Medulla oblongata (tissue), 1 donor: ENCODE data around the gene ERBIN.
"Not testable (repeated sequence)": the region's sequence is repeated elsewhere in the genome, so short reads cannot be mapped to it uniquely, and the experiment has no call there.

Experiments used
- DNase-seq: peaks from one replicate; pipeline ENCODE4 v3.0.0-alpha.2; 2015; ENCODE audit errors: extremely low spot score

Gene ERBIN

DNA sequence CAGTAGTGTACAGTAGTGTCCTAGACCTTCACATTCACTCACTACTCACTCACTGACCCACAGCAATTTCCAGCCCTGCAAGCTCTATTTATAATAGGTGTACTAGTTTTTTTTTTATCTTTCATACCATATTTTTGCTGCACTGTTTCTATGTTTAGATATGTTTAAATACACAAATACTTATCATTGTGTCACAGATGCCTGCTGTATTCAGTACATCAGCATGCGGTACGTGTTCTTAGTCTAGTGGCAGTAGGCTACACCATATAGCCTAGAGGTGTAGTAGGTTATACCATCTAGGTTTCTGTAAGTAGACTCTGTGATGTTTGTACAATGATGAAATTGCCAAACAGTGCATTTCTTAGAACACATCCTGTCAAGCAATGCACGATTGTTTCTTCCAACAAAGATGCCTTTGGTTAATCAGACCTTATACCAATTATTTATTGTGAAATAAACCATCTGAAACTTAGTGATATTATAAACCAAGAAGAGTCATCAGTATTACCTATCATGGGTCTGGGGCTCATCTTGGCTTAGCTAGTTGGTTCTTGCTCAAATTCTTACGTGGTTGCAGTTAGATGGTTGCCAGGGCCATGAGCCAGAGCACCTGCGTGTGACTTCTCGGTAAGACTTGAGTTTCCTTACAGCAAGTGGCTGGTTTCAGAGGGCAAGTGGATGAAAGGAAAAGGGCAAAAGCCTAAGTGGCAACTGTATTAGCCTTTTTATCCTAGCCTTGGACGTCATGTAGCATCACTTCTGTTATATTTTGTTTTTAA is 41.1 kb downstream of the ERBIN start:
- DNase-seq: no peak

DNA sequence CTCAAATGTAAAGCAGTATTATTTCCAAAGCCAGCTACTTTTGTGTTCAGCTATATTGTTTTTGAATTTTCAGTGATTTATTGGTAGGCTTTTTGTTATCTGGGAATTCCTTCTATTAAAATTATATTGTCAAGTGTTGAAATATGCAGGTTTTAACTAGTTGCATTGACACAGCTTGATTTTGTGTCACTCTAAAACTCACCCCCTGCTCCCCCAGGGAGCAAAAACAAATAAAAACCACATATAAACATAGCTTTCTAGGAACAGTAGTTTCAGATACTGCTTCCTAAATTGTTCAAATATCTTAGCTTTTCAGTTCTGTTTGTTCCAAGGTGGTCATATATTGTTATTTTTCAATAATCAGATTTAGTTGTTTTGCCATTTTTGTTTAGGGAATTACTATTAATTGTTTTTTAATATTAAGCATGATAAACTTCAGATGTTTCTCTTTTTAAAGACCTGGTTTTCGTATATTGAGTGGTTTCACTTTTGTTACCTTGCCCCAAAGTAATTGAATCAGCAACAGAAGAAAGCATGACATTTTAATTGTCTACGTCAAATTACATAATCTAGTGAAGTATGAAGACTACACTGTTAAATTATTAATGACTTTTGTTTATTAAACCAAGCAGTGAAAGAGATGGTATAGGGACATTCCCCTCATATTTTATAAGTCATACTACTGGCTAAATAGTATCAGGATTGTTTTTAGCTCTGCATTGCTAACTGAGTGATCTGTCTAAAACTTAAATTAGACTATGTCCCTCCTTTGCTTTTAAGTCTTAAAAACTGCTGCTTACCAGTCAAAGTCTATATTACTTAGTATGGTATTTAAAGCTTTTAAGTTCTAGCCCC is 43.4 kb downstream of the ERBIN start:
- DNase-seq: no peak

DNA sequence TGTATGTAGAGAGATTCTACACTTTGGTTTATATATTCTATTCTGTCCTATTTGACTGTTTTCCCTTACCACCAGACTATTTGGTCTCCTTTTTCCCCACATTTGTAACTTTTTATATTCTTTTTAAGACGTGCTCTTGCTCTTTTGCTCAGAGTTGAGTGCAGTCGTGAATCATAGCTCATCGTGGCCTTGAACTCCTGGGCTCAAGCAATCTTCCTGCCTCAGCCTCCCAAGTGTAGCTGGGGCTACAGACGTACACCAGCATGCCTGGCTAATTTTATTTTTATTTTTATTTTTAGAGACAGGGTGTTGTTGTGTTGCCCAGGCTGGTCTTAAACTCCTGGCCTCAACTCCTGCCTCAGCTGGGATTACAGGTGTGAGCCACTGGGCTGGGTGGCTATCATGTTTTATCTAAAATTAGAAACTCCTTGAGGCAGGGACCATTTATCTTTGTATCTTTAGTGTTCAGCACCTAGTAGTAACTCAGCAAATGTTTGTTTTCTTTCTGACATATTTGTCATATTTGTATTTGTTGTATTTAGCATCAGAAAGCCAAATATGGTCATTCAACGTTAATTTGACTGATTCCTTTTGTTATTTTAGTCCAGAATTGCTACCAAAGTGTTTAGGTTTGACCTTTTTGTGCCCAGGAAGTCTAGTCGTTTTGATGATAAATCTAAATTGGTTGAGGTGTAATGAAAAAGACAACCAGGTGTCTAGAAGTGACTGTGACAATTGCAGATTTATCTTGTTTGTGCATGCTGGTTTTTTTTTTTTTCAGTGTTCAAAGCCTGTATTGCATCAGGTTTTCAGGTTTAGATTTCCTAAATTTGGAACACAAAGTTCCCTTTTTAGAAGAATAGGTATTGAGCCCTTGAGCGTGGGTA is 44.3 kb downstream of the ERBIN start:
- DNase-seq: no peak

DNA sequence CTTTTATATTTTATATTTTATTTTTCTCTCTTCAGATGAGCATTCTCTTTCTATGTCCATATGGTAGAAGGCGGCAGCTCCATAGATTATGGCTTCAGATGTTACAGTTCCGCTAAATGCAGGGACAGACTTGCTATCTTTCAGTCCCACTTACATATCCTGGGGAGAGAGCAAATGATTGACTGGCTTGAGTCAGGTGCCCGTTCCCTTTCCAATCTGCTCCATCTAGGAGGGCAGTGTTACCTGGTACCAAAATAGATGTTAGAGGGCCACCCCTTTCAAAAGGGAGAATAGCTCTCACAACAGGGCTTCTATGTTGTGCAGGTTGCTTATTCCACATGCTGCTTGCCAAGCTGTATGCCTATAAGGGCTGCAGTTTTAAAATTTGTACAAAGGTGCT is 45.3 kb downstream of the ERBIN start:
- no peak for DNase-seq

DNA sequence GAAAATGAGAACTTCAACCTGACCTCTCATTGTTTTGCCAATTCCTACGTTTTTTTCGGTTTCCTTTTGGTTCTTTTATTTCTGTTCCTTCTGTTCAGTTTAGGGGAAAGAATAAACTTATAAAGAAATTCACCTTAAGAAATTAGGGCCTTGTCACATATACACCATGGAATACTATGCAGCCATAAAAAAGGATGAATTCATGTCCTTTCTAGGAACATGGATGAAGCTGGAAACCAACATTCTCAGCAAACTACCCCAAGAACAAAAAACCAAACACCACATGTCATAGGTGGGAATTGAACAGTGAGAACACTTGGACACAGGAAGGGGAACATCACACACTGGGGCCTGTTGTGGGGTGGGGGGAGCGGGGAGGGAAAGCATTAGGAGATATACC is 46.5 kb downstream of the ERBIN start:
- not testable (repeated sequence) for DNase-seq

DNA sequence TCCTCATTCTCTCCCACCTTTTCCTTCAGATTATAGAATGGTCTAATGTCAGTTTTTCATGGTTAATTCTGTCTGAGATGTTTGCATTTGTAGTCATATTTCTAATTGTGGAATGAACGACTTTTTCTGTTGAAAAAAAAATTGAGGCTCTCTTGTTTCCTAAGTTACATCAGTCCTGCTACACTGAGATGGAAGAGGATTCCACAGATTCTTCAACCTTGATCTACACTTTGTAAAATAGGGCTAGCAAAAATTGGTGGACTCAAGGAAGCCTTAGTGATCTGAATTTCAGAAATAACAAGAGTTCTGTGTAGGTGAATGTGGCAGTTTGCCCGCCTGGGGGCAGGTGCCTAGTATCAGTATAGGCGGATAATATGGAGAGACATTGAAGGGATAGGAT is 51.9 kb downstream of the ERBIN start:
- no peak for DNase-seq

DNA sequence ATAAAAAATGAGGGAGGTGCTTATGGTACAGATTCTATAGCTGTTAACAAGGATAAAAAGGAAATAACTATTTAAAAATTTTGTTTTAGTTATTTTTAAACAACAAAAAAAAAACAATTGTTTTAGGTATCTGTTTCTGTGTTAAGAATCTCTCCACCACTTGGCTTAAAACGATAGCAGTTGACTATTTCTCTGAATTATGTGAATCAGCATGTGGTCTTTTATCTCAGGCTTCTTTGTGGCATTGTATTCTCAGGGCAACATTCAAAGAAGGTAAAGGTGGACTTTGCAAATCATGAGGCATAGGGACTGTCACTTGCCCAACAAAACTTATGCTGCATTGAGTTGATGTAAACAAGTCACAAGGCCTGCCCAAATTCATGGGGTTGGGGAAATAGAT is 55.2 kb downstream of the ERBIN start:
- DNase-seq: no peak

DNA sequence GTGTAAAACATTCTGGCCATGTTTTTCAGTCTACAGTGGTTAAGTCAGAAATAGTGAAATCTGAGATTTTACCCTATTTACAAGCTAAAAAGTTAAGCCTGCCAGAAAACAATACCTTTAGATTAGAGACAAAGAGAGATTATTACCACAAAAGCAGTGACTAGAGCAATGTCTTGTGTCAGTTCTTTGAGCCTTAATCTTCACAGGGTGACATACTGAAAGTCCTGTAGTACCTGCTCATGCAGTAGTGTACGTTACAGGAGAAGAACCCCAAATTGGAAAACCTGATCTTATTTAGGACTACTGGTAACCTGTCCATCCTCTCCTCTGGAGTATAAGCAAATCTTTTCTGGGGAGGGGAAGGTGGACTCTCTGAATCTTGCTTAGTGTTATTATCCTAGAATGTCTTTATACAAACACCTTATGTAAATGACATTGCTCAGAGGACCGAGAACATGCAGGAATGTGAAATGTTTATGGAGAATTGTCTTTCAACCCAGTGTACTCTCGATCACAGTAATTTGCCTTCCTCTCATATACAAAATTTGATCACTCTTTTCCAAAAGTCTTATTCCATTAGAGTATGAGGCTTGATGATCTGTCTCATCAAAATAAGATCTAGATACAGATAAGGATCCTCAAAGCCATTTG is 55.7 kb downstream of the ERBIN start:
- DNase-seq: no peak

DNA sequence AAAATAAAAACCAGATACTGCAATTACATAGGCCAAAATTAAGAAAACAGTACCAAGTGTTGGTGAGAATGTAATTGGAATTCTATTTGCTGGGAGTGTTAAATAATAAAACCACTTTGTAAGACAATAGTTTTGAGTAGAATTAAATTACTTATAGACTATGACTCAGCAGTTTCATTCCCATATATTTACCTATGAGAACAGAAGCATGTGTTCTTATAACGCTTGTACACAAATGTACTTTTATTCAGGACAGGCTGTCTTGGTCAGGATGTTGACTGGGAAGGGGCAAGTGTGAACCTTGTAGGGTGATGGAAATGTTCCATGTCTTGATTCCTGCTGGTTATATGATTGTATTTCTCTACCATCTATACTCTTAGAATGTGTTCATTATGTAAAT is 56.3 kb downstream of the ERBIN start:
- DNase-seq: no peak

DNA sequence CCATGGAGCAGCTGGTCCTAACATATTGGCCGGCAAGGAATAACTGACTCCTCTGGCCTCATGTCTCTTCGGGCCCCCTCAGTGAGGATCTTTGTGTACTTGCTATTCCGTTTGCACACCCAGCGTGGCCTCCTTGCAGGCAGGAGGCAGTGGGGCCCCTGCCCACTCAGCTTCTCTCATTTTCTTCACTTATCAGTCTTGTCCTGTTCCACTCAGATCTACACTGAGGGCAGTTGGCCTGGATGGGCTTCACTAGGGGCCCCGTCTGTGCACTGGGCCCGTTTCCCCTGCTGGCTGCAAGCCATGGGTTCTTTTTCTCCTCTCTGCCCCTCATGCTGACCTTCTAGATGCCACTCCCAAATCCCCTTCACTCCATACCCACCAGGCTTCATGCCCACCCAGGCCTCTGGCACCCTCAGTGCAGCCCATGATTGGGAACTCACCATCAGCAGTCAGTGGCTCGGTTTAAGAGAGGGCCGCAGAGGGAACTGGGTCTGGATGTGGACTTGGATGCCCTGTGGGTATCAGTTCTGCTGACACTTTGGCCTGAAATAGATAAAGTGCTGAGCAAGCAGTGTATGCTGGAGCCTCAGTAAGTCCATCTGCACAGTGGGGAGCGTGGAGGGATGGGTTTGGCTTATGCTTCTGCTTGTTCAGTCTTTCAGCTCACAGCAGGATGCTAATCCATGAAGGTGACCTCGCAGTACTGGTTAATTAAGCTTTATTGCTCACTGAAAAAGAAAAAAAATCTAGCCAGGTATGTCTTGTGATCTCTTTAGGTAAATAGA is 57.9 kb downstream of the ERBIN start:
- DNase-seq: no peak

DNA sequence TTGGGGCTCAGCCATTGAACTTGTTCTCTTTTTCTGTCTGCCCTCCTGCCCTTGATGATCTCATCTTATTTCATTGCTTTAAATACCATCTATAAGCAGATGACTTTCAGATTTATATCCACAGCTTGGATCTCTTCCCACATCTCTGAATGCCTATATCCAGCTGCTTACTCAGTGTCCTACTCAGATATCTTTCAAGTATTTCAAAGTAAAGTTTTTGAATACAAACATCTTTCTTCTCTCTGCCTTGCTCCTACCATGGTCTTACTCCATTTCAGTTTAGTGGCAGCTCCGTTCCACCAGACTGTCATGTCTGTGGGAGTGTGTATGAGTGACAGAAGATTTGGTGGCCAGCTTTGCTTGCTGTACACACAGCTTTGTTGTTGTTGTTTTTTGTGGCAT is 59.7 kb downstream of the ERBIN start:
- no peak for DNase-seq

DNA sequence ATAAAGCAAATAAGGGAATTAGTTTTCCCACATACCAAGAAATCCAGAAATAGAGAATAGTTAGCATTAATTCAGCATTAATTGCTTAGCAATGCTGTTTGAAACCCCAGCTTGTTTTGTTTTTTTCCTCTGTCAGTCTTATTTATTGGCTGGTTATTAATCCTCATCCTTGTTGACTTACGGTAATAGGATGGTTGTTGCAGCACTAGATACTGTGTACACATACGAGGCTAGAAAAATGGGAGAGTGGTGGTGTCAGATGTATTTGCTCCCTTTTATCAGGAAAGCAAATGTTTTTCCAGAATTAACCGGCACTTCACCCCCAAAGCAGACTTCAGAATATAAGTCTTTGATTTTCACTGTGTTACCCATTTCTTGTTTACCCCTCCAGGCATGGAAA is 60.4 kb downstream of the ERBIN start:
- DNase-seq: no peak

DNA sequence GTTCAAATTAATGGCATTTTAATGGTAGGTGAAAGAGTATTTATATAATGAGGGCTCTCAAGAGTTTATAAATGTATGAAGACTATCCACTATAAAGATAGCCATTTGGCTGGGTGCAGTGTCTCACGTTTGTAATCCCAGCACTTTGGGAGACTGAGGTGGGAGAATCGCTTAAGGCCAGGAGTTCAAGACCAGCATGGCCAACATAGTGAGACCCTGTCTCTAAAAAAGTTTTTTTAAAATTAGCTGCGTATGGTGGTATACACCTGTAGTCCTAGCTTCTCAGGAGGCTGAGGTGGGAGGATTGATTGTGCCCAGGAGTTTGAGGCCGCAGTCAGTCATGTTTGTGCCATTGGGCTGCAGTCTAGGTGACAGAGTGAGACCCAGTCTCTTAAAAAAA is 61.6 kb downstream of the ERBIN start:
- no peak for DNase-seq

DNA sequence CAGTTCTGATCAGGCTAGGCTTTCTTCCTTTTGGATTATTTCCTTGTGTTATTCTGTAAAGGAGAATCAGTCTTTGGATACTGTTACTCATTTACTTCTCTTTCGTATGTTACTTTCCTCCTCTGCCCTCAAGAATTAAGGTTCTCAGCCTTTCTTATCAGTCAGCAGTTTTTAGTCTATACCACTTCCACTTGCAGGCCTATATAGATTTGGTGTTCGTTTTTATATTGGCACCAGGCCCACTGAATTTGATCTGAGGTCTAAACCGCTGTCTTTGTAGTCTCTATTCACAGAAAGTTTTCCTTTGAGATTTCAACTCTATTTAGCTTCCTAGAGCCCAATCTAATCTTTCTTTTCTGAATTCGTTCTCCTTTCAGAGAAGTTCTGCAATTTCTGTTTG is 62.8 kb downstream of the ERBIN start:
- DNase-seq: no peak

DNA sequence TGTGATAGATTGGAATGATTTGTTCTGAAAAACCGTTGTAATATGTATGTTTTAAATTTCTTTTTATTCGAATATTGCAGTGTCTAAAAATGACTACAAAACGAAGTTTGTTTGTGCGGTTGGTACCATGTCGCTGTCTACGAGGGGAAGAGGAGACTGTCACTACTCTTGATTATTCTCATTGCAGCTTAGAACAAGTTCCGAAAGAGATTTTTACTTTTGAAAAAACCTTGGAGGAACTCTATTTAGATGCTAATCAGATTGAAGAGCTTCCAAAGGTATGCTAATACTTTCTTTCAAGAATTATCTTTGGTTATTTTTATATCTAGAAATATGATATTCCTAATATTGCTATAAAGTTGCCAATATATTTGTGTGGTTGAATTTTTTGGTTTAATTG is 66.3 kb downstream of the ERBIN start:
- DNase-seq: no peak

DNA sequence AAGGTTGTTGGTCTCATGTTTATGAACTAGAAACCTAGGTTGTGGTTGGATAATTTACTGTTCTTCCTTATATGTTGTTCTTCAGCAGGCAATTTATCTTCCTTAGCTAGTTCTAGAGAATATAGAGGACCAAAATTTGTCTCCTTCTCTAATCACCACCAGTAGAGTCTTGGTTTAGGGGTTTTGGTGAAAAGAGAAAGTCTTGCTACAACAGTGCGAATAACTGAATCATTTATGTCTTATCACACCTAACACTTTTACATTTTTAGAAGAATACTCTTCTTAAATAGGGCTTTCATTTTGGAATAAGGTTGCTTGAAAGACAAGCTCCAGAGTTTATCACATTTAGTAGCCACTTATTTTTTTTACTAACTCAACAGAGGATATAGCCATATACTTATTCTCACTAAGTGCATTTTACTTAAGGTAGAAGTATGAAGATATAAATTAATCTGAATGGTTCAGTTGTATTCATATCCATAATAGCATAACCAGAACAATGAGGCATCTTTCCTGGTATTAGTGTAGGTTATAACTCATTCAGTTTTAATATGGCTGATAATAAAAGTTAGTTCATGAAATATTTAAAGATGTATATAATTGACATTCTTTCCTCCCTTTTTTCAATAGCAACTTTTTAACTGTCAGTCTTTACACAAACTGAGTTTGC is 67.9 kb downstream of the ERBIN start:
- DNase-seq: no peak

DNA sequence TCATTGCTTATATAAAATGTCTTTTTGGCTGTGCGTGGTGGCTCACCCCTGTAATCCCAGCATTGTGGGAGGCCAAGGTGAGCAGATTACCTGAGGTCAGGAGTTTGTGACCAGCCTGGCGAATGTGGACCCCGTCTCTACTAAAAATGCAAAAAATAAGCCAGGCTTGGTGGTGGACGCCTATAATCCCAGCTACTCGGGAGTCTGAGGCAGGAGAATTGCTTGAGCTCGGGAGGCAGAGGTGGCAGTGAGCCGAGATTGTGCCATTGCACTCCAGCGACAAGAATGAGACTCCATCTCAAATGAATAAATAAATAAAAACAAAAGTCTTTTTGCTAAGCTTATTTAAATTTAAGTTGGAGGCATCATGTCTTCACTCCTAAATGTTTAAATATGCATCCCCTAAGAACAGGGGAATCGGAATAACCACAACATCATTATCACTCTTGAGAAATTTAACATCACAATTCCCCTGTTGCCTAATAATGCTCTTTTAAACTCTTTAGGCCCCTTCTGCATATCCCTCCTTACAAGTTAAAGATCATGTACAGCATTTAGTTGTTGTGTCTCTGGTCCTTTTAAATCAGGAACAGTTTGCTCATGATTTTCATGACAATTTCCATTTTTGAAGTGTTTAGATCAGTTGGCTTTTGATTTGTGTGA is 72.8 kb downstream of the ERBIN start:
- DNase-seq: no peak

DNA sequence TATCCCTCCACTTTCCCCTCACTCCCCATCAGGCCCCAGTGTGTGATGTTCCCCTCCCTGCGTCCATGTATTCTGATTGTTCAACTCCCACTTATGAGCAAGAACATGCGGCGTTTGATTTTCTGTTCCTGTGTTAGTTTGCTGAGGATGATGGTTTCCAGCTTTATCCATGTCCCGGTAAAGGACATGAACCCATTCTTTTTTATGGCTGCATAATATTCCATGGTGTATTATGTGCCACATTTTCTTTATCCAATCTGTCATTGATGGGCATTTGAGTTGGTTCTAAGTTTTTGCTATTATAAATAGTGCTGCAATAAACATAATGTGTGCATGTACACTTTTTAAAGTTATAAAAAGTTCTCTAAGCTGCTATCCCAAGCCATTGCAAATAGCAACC is 75.6 kb downstream of the ERBIN start:
- no peak for DNase-seq

DNA sequence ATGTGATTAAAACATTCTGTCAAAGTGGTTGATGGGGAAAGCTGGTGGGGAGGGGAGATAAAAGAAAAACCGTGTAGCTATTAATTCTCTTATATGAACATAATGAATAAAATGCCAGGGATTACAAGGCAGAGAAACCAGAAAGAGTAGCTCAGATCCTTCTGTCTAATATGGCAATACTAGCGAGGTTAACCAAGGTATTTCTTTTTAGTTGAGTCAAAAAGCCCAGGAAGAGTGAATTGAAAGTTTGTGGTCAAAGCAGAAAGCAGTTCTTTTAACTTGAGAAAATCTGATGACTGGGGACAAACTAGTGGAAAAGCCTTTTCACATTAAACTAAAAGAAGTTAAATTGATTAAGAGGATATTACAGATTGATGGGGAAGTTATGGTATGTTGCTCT is 76.0 kb downstream of the ERBIN start:
- no peak for DNase-seq

DNA sequence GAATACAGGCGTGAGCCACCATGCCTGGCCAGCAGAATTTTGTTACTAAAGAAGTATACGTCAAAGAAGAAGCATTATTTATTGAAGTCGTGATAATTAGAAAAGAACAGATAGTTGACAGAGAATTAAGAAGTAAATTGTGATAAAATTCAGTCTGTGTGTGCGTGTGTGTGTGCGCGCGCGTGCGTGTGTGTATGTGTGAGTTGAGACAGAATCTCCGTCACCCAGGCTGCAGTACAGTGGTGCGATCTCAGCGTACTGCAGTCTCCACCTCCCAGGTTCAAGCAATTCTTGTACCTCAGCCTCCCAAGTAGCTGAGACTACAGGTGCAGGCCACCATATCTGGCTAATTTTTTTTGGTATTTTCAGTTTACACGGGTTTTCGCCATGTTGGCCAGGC is 77.8 kb downstream of the ERBIN start:
- no peak for DNase-seq
